Activated T-cell treated with anti-CD3 and anti-CD28 coated beads for 24 hours (primary cell): ENCODE data around the gene POTEH.
"Not testable (repeated sequence)": the region's sequence is repeated elsewhere in the genome, so short reads cannot be mapped to it uniquely, and the experiment has no call there.

Source experiments
- DNase-seq: peaks from one replicate; pipeline ENCODE4 v3.0.0-alpha.2; 2020; ENCODE audit warnings: low read depth

The POTEH gene

GRCh38 chr22:15689749-15690125, at the start of gene POTEH:
POTEH (plus strand) TSS chr22:15690026; CDS start chr22:15690078, 52 bp downstream.
- not testable (repeated sequence) for DNase-seq

- DNase-seq, result not testable (repeated sequence)
Measured at GRCh38 chr22:15642288-15642861, 47.5 kb upstream of the POTEH start.

- not testable (repeated sequence) for DNase-seq
Measured at GRCh38 chr22:15651954-15652353, 37.9 kb upstream of the POTEH start.

- not testable (repeated sequence) for DNase-seq
Measured at GRCh38 chr22:15652738-15653137, 37.1 kb upstream of the POTEH start.

GRCh38 chr22:15653241-15653640, 36.6 kb upstream of the POTEH start:
- not testable (repeated sequence) for DNase-seq

GRCh38 chr22:15661102-15661501, 28.7 kb upstream of the POTEH start:
- DNase-seq, result not testable (repeated sequence)

GRCh38 chr22:15664682-15665081, 25.1 kb upstream of the POTEH start:
- DNase-seq, result not testable (repeated sequence)

GRCh38 chr22:15665478-15665877, 24.3 kb upstream of the POTEH start:
- DNase-seq, result not testable (repeated sequence)

GRCh38 chr22:15669430-15669829, 20.4 kb upstream of the POTEH start:
- DNase-seq, result not testable (repeated sequence)

GRCh38 chr22:15679702-15680101, 10.1 kb upstream of the POTEH start:
- not testable (repeated sequence) for DNase-seq

- not testable (repeated sequence) for DNase-seq
Measured at GRCh38 chr22:15684115-15684514, 5.7 kb upstream of the POTEH start.

GRCh38 chr22:15684695-15685094, 5.1 kb upstream of the POTEH start:
- not testable (repeated sequence) for DNase-seq

- not testable (repeated sequence) for DNase-seq
Measured at GRCh38 chr22:15685641-15686040, 4.2 kb upstream of the POTEH start.

GRCh38 chr22:15687086-15687485, 2.7 kb upstream of the POTEH start:
- DNase-seq, result not testable (repeated sequence)

GRCh38 chr22:15687676-15688075, 2.1 kb upstream of the POTEH start:
- DNase-seq, result not testable (repeated sequence)

- not testable (repeated sequence) for DNase-seq
Measured at GRCh38 chr22:15688090-15688489, 1.7 kb upstream of the POTEH start.

GRCh38 chr22:15689012-15689748, 646 bp upstream of the POTEH start:
- not testable (repeated sequence) for DNase-seq

- not testable (repeated sequence) for DNase-seq
Measured at GRCh38 chr22:15713600-15713999, 23.8 kb downstream of the POTEH start.

GRCh38 chr22:15714125-15714524, 24.3 kb downstream of the POTEH start:
- not testable (repeated sequence) for DNase-seq

- not testable (repeated sequence) for DNase-seq
Measured at GRCh38 chr22:15721884-15722283, 32.1 kb downstream of the POTEH start.

GRCh38 chr22:15729209-15729917, 39.5 kb downstream of the POTEH start:
- not testable (repeated sequence) for DNase-seq

- DNase-seq, result not testable (repeated sequence)
Measured at GRCh38 chr22:15731023-15731422, 41.2 kb downstream of the POTEH start.

- not testable (repeated sequence) for DNase-seq
Measured at GRCh38 chr22:15734411-15734810, 44.6 kb downstream of the POTEH start.
